T follicular helper cell (primary cell): ENCODE measurements around the gene CTNNB1.

Experiments used
- DNase-seq: peaks from one replicate; pipeline ENCODE4 v3.0.0-alpha.2; 2020; ENCODE audit warnings: low read depth

Gene CTNNB1

GRCh38 chr3:41219424-41219823, 20.1 kb downstream of the CTNNB1 start:
- no peak for DNase-seq

DNA sequence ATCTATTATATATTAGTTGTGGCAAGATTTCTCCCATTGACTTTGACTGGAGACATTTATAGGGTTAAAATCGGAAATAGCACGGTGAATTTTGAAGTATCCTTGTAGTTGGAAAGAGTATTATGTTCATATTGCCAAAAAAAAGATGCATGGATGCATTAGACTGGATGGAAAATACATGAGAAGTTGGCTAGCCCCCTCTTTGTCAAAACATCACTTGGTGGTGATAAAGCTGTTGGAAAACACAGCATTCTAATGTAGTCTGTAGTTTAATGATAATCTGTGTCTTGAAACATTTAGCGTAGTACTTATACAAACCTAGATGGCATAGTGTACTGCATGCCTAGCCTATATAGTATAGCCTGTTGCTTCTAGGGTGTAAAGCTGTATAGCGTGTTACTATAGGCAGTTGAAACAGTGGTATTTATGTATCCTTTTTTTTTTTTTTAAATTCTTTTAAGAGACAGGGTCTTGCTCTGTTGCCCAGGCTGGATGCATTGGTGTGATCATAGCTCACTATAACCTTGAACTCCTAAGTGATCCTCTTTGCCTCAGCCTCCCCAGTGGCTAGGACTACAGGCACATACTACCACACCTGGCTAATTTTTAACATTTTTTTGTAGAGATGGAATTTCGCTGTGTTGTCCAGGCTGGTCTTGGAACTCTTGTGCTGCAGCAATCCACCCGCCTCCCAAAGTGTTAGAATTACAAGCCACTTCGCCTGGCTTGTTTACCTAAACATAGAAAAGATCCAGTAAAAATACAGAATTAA, 21.8 kb downstream of the CTNNB1 start:
- DNase-seq = no peak

GRCh38 chr3:41222012-41222411, 22.7 kb downstream of the CTNNB1 start:
- no peak for DNase-seq

GRCh38 chr3:41222501-41222900, 23.2 kb downstream of the CTNNB1 start:
- no peak for DNase-seq

- no peak for DNase-seq
Observed at GRCh38 chr3:41223078-41223477, 23.8 kb downstream of the CTNNB1 start.

DNA sequence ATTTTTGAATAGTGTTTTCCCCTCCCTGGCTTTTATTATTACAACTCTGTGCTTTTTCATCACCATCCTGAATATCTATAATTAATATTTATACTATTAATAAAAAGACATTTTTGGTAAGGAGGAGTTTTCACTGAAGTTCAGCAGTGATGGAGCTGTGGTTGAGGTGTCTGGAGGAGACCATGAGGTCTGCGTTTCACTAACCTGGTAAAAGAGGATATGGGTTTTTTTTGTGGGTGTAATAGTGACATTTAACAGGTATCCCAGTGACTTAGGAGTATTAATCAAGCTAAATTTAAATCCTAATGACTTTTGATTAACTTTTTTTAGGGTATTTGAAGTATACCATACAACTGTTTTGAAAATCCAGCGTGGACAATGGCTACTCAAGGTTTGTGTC, 24.4 kb downstream of the CTNNB1 start:
- no peak for DNase-seq

- DNase-seq = no peak
Observed at GRCh38 chr3:41224120-41224806, 25.0 kb downstream of the CTNNB1 start.

DNA sequence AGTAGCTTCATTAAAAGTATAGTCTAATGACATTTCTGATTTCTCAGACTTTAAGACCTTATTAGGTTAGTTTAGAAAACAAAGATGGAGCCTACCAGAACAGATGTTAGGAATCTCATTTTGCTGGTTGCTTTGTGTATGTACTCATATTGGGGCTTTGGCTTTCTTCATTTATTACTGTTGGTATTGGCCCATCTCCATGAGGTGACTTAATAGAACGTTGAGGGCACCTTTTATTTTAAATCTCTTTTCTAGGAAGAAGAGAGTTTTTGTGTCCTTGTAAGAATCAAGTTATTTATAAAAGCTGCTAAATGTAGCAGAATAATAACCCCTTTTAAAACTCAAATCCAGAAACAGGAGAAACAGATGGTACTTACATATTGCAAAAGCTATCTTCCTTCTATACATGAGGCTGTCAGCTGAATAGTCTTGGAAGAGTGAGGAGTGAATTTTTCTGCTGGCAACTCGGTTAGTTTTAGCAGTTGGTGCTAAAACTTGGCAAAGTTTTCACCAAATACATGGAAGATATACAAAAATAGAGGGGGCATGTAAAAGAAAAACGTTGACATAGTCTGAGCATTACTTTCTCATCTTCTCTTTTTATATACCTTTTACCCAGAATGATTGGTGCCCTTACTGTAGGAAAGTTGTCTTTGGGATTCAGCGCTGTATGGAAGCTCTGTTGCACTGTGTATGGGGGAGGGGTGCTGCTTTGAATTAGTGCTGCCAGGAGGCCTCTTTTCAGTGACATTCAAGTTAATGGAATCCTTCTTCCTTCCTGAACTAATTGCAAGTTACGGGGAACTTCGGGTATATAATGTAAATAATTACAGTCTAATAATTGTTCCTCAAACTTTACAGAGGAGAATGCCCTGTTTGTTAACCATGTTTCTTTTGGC, 35.8 kb downstream of the CTNNB1 start:
- no peak for DNase-seq

GRCh38 chr3:41236228-41236627, 36.9 kb downstream of the CTNNB1 start:
- DNase-seq = no peak

DNA sequence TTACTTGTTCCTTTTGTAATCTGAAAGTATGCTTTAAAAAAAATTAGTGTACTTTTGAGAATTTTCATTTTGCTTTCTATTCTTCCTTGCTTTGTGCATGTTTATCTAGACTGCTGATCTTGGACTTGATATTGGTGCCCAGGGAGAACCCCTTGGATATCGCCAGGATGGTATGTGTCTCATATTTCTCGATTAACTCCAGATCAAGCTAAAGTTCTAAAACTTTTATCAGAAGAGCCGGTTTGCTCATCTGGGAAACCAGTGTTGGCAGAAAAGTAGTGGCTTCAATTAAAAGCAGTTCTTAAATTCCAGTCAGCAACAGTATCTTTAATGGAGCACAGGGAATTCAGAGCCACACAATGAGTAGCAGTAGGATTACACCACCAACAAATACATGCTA, 38.6 kb downstream of the CTNNB1 start:
- no peak for DNase-seq

DNA sequence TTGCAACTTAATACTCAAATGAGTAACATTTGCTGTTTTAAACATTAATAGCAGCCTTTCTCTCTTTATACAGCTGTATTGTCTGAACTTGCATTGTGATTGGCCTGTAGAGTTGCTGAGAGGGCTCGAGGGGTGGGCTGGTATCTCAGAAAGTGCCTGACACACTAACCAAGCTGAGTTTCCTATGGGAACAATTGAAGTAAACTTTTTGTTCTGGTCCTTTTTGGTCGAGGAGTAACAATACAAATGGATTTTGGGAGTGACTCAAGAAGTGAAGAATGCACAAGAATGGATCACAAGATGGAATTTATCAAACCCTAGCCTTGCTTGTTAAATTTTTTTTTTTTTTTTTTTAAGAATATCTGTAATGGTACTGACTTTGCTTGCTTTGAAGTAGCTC, 40.3 kb downstream of the CTNNB1 start:
- DNase-seq = no peak

DNA sequence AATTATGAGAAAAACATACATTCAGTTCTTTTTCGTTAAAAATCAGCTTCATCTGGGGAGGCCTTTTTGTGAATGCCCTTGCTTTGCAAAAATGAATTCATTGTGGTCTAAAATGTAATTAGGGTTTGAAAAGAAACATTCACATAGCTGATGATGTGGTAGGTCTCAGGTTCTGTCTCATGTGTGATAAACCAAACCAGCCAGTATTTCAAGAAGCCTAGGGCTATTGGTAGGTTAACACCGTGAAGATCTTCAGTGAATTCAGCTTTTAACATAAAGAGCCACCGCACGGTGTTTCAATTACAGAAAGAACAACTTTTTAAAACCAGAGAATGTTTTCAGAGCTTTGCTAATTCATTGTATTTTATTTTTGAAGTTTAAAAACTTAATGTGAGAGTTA, 41.9 kb downstream of the CTNNB1 start:
- no peak for DNase-seq

DNA sequence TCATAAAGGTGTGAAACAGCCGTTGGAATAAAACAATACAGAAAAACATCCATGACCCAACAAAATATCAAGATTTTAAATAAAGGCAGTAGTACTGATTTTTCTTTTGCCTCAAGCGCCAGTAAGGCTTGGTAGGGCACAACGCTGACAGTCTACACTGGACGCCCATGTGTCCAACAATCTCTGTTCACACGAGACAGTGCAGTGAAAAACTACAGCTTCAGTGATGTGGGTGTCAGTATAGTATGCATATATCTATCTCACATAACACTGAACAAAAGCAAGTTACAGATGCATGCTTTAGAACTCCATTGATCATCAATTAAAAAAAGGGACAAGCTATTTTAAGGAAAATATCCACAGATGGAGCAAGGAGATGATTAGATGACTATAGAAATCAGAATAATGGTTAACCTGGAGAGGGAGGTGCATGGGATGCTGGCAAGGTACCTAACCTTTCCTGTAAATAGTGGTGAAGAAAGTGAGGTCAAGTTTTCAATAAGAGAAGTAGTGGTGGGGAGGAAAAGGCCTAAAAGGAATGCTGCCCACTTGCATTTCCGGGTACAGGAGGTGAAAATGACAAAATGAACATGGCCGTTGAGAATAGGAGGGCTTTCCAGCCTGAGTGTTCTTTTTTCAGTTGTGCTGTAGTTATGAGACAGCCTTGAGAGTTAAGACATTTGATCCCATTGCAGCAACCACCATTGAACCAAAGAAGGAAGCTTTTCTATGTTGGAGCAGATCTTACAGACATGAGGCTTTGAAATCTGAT, 42.7 kb downstream of the CTNNB1 start:
- DNase-seq = no peak

DNA sequence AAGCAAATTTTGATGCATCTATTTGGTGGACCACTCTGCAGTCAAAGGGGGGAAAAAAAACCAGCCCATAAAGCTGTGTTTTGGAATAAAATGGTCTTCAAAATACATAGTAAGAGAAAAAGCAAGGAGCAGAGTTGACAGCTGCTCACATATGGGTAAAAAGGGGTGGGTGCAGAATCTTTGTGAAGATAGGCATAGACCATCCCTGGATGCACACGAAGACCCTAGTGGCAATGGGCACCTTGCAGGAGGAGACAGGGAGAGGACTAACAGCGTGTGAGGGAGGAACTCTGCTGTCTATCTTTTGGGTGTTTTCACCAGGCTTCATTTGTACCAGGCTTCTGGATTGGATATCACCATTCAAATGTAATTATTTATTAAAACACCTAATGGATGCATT, 43.9 kb downstream of the CTNNB1 start:
- DNase-seq = no peak

GRCh38 chr3:41244620-41245336, 45.5 kb downstream of the CTNNB1 start:
- DNase-seq = no peak

DNA sequence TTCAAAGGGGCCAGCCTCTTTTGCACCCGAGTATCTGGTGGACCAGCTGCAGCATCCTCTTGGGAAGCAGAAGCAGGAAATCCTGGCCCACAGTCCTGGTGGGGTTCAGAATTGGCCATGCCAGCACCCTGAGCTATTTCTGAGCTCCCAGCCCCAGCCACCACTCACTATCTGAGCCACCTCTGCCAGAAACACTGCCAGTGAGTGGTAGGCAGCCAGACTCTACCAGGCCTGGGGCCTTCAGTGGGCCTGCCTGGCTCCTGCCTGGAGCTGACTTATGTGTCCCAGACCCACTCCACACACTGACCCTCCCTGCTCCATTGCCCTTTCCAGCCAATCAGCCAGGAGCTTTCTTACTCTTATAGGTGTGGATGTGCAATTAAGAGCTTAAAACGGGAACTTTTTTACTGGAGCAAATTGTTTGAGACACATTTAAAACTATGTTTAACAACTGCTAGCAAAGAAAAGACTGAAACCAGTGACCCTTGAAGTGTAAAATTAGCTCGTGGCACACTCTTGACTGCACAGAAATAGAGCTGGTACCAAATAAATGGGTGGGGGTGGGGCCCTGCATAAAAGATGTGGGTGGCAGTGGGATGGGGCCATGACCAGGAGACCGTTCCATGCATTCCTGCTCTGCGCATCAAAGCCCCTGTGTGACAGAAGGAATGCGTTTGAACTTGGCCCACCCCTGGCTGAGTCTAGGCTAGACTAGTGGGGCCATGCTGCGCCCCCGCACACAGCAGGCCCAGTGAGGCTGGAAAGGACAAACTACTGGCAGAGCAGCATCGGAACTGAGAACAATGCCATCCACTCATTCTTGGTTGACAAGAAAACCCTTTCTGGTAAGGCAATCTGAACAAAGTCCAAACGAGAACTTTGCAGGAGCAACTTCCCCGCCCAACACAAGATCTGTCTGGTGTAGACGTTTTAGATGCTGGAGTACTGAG, 48.0 kb downstream of the CTNNB1 start:
- DNase-seq = no peak

DNA sequence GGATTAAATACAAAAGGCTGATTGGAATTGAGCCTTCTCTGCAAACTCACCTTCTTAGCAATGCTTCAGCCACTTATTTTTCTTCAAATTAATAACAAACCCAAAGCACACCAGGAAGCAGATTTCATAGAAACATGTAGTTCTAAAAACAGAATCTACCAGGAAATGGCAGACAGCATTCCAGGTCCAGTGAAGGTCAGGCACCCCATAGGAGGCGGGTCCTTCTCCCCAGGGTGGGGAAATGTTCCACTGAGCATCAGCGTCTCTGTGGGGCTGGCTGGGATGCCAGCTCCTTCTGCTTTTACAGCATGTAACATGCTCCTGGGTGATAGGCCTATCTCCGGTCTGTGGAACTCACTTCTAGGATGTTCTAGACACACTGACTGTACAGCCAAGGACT, 49.2 kb downstream of the CTNNB1 start:
- no peak for DNase-seq

DNA sequence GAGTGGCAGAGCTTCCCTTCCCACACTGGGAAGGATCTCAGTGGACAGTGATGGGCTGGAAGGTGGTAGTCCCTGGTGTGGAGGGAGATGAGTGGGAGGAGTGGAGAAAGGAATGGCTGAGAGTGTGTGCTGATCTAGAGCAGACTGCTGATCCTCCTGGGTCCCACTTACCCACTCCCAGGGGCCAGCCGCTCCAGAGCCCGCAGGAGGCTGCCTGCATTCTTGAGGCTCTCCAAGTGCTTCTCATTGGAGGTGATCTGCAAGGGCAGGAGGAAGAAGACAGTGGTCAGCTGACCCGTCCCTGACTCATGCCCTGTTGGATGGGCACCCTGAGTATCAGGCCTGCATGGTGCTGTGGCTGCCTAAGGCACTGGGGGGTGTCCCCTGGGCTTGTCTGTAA, 50.0 kb downstream of the CTNNB1 start:
- DNase-seq = no peak

DNA sequence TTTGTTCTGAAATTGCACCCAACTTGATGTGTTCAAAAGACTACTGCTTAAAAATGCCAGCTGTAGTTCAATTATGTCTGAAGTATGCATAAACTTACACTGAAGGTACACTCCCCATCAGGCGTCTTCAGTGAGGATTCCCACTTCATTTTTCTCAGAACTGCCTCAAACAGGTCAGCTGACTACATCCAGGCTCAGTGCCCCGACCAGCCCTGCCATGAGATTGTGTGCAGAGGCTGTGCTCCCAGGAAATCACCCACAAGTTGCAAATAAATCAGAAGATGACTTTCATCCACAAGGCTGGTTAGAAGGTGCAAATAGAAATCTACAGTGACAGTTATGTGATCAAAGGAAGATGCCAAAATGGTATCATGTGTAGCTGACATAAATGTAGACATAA, 51.5 kb downstream of the CTNNB1 start:
- no peak for DNase-seq

DNA sequence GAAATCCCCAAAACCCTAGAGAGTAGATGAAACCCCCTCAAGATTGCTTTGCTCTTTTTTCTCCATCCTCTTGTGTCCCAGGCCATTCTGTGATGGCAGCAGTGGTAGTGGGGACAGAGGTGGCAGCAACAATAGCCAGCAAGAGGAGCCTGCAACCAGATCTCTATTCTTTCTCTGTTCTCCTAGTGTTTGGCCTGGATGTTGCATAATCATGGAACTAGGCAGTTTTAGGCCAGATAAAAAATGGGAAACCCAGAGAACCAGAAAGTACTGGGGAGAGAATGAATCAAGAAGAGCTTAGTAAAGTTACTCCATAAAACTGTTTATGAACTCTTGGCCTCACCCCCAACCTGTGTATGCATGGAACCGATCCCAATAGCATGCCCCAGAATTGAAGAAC, 52.3 kb downstream of the CTNNB1 start:
- no peak for DNase-seq
